Adrenal gland (tissue), 12 donors: ENCODE measurements around the gene ADK. TPM values are rescaled to one million over a fixed set of nuclear protein-coding genes. Genes with fewer than 3 reads are reported as not detected.

Source experiments
- DNase-seq, 7 donors: peaks; one replicate each; pipeline ENCODE4 v3.0.0-alpha.2; 2019 to 2020
- H3K27ac ChIP-seq, 5 donors: fragments of 200-600 bp; sonication (generic) in 4 of 5; 1 replicate in 3 of 5; 2 replicates in 2 of 5; pipeline versions ENCODE4 v1.5.1 to v1.8.0; 2016 to 2020; ENCODE audit warnings: mild to moderate bottlenecking in 1 of 5
- H3K27me3 ChIP-seq: fragments of 200-600 bp; 2 replicates; pipeline ENCODE4 v1.8.0; 2021
- H3K36me3 ChIP-seq, 2 donors: fragments of 200-600 bp; replicated peaks in 1 of 2; 1 replicate in 1 of 2; 2 replicates in 1 of 2; pipeline versions ENCODE4 v1.5.1 to v1.8.0; 2018 to 2022
- H3K4me1 ChIP-seq, 2 donors: fragments of 200-600 bp; replicated peaks in 1 of 2; 1 replicate in 1 of 2; 2 replicates in 1 of 2; pipeline versions ENCODE4 v1.5.1 to v1.8.0; 2018 to 2021
- H3K4me3 ChIP-seq, 4 donors: fragments of 200-600 bp; sonication (generic) in 3 of 4; one replicate each; pipeline ENCODE4 v1.5.1; 2016 to 2018
- H3K9me3 ChIP-seq, 3 donors: fragments of 200-600 bp; sonication (generic) in 1 of 3; replicated peaks in 1 of 3; 1 replicate in 2 of 3; 2 replicates in 1 of 3; pipeline versions ENCODE4 v1.5.1 to v1.8.0; 2016 to 2021
- CTCF ChIP-seq, 6 experiments: fragments of 450-650 bp in 4 of 6; fragments of 200-600 bp in 2 of 6; sonication (generic) in 1 of 6; IDR thresholded peaks; 1 replicate in 5 of 6; 2 replicates in 1 of 6; pipeline versions ENCODE4 v1.5.1 to v1.8.0; 2016 to 2021; ENCODE audit warnings: antibody characterized with exemption in 6 of 6, mild to moderate bottlenecking in 2 of 6, moderate library complexity in 1 of 6
- POLR2A ChIP-seq, 2 donors: fragments of 450-650 bp; IDR thresholded peaks; one replicate each; pipeline ENCODE4 v1.6.1; 2017; ENCODE audit warnings: antibody characterized with exemption in 2 of 2, mild to moderate bottlenecking in 2 of 2, moderate library complexity in 1 of 2
- WGBS, 4 donors: extraction: QIAGEN DNeasy Blood & Tissue Kit in 2 of 4; methylation state at CpG; one replicate each; pipeline versions ENCODE4 v1.1.5 to v1.1.7; 2013 to 2017; 5-methylcytosine and 5-hydroxymethylcytosine counted together
- intact Hi-C, 2 donors: fragments of 100-400 bp; cut with DNase I; formaldehyde crosslinking; loops; one replicate each; pipeline versions ENCODE4 v1.14.1 to v1.15.0; 2022 to 2023
- polyA plus RNA-seq, 3 donors: library from polyadenylated mRNA; stranded (reverse); fragments of 200-250 nt in 2 of 3; fragments of 350-450 nt in 1 of 3; fragmentation: Illumina TruSeq in 1 of 3; extraction: RNeasy Lipid Tissue Mini Kit (QIAGEN cat#74804) in 1 of 3; gene quantifications; one replicate each; pipeline ENCODE4 v1.2.3, GENCODE V29; 2013 to 2014
- total RNA-seq, 9 donors: library from RNA; depleted of rRNA in 4 of 9; stranded (reverse); fragments of >200 nt in 4 of 9; fragments of 120-200 nt in 1 of 9; fragmentation: NEBNext Ultra II Directional in 1 of 9; extraction: Animal tissue kit (Norgen Biotek cat#: 25700) in 1 of 9; gene quantifications; one replicate each; pipeline versions ENCODE4 v1.1.0 to v1.2.4, GENCODE V29; 2013 to 2023
- donor health status: healthy with polysubstance abuse.
- donor health status: Bipolar disorder and iron deficiency.
- donor health status: DM: yes; HTN: yes; CAD: no.
- donor health status: DM: no; HTN: no; CAD: no.
- donor health status: DM: no; HTN: no; CAD: no.
- donor health status: DM: yes; HTN: yes; CAD: no.

Gene ADK
- total and polyA plus RNA-seq, 12 donors, result 8.2 to 45.5 (median 22.2) TPM

GRCh38 chr10:74332398-74332797 lies 181.4 kb downstream of the ADK start:
- no peak overlapping the region for H3K4me3 ChIP-seq
- no peaks in the 10 kb centered on the region for H3K36me3 ChIP-seq
- no peak overlapping the region for H3K27ac ChIP-seq
- no peaks in the 10 kb centered on the region for H3K27me3 ChIP-seq
- no peak for DNase-seq
- H3K9me3 ChIP-seq, result no peaks in the 10 kb centered on the region
- intact Hi-C loops, result no loop called here
- no peak for TF ChIP-seq POLR2A (IDR thresholded peaks at IDR 0.05)
- no peaks in the 10 kb centered on the region for H3K4me1 ChIP-seq

- intact Hi-C loops, result no loop called here
- Histone ChIP-seq H3K9me3 (no peaks in the 10 kb centered on the region), H3K4me3 (no peak overlapping the region), H3K27ac (no peak overlapping the region), H3K27me3 (no peaks in the 10 kb centered on the region), H3K36me3 (no peaks in the 10 kb centered on the region), H3K4me1 (no peaks in the 10 kb centered on the region)
- WGBS, 4 donors, result 84 to 96% (median 86%) methylated on average over 2 of the region's 2 CpGs
- DNase-seq, result no peak
- TF ChIP-seq POLR2A (IDR thresholded peaks at IDR 0.05) (no peak), CTCF (IDR thresholded peaks at IDR 0.05) (no peak)
These were observed 182.2 kb downstream of the ADK start for GRCh38 chr10:74333174-74333573.

GRCh38 chr10:74334221-74334620 lies 183.2 kb downstream of the ADK start:
- no peak overlapping the region for H3K27ac ChIP-seq
- H3K4me1 ChIP-seq, result no peaks in the 10 kb centered on the region
- H3K4me3 ChIP-seq, result no peak overlapping the region
- intact Hi-C loops, result no loop called here
- H3K9me3 ChIP-seq, result no peaks in the 10 kb centered on the region
- no peaks in the 10 kb centered on the region for H3K27me3 ChIP-seq
- no peak for TF ChIP-seq CTCF (IDR thresholded peaks at IDR 0.05)
- no peak for TF ChIP-seq POLR2A (IDR thresholded peaks at IDR 0.05)
- DNase-seq, result no peak
- H3K36me3 ChIP-seq, result no peaks in the 10 kb centered on the region

- H3K36me3 ChIP-seq, result no peaks in the 10 kb centered on the region
- no peak for TF ChIP-seq CTCF (IDR thresholded peaks at IDR 0.05)
- no peak for TF ChIP-seq POLR2A (IDR thresholded peaks at IDR 0.05)
- H3K27me3 ChIP-seq, result no peaks in the 10 kb centered on the region
- DNase-seq, result no peak
- 63 to 73% (median 71%) methylated on average over 1 of the region's 1 CpG for WGBS, 4 donors
- no peak overlapping the region for H3K27ac ChIP-seq
- intact Hi-C loops, result no loop called here
- H3K9me3 ChIP-seq, result no peaks in the 10 kb centered on the region
- H3K4me1 ChIP-seq, result no peaks in the 10 kb centered on the region
- no peak overlapping the region for H3K4me3 ChIP-seq
These were observed 184.5 kb downstream of the ADK start for GRCh38 chr10:74335501-74335900.

- 97 to 98% (median 97%) methylated on average over 8 of the region's 8 CpGs for WGBS, 4 donors
- H3K4me1 ChIP-seq, result no peaks in the 10 kb centered on the region
- TF ChIP-seq CTCF (IDR thresholded peaks at IDR 0.05), result no peak
- no peak for TF ChIP-seq POLR2A (IDR thresholded peaks at IDR 0.05)
- intact Hi-C loops, result no loop called here
- no peak for DNase-seq
- H3K27me3 ChIP-seq, result no peaks in the 10 kb centered on the region
- no peaks in the 10 kb centered on the region for H3K9me3 ChIP-seq
- no peaks in the 10 kb centered on the region for H3K36me3 ChIP-seq
- no peak overlapping the region for H3K27ac ChIP-seq
- no peak overlapping the region for H3K4me3 ChIP-seq
These were observed 186.5 kb downstream of the ADK start for GRCh38 chr10:74337330-74338016.
